Cortex of kidney (tissue), 1 donor: ENCODE results near the gene COL4A2.

Experiments used
- DNase-seq: peaks from one replicate; lab custom pipeline; 2025; lab: John Stamatoyannopoulos, UW

Gene COL4A2

DNA sequence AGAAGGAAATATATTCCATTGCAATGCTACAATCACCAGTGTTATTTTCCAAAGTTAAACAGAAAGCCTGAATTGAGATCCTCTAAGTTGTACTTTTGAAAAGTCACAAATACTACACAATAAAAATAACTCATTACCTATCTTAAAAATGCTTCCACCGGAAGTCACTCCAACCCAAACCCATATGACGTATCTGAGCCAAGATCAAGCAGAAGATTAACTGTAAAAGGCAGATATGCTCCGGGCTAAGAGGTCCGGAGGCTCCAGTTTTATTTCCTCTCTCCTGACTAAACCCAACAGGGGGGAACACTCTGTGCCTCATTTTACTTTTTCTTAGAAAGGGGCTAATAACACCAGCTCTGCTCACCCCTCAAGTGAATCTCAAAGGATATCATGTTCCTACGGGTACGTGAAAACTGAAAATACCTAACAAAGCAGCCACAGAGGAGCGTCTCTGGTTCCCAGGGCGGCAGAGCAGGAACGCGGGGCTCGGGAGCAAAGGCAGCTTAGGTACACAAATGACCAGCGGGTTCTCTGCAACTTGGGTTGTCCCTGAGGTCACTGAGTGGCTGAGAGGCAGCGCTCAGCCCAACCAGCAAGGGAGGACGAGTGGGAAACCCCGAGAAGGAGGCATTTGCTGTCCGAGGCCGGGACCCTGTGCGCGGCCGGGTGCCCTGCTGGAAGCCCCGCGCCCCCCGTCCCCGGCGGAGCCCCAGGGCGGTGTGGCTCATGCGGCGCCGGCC lies 253.7 kb downstream of the COL4A2 start:
- no peak for DNase-seq

DNA sequence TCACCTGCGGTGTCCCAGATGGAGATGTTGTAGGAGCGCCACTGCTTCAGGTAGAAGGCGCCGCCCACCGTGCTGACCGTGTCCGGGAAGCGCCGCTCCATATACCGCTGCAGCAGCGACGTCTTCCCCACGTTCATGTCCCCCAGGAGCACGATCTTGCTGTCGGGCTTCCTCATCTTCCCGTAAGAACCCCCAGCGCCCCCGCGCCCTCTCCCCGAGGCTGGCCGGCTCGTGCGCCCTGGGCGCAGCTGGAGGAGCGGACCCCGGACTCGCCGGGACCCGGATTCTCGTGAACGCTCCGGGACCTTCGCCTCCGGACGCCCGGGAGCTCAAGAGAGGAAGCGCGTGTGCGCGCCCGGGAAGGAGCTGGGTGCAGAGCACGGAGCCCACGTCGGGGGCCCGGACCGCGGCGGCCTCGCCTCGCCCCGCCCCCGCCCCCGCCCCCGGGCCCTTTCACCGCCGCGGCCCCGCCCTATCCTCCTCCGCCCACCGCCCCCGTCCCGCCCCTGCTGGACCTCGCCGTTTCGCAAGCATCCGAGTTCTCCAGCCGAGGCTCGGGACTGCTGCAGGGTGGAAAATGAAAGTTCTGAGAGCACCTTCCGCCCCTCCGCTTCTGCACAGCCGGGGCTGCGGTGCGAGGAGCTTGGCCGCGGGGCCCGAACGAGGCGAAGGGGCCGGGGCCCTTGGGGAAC lies 254.4 kb downstream of the COL4A2 start, which contains the start of gene RAB20:
Gene RAB20 (minus strand): TSS at position 379 of the 692 bp plus-strand sequence. CDS start 203 bp downstream, at position 176.
- DNase-seq = no peak

DNA sequence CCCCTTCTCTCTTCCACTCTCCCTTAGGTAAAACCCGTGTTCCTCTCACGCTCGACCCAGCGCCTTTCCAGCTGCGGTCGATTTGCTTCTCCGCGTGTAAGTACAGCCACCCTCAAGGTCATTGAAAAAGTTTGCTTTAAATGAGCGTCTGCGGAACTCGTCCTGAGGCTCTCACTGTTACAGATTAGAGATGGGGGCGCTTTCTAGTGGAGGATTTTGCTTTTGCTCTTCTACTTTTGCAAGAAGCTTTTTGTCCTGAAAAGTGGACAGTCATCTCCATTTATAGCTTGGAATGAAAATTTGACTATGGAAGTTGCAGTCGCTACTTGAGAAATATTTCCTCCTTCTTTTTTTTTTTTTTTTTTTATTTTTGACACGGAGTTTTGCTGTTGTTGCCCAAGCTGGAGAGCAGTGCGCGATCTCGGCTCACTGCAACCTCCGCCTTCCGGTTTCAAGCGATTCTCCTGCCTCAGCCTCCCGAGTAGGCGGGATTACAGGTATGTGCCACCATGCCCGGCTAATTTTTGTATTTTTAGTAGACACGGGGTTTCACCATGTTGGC lies 255.0 kb downstream of the COL4A2 start:
- no peak for DNase-seq
